OCI-LY3 (cell line): Measurements from ENCODE around the gene CNTN1.

Experiments
- EZH2phosphoT487 ChIP-seq: fragments of 200-600 bp; shearing (Covaris generic); IDR thresholded peaks from 2 replicates; pipeline ENCODE4 v1.6.1; 2018; ENCODE audit warnings: antibody characterized with exemption, mixed run types, low read depth
- TF ChIP-seq, protein P1 (sequence below): fragments of 200-600, 300-600 bp; sonication (generic); IDR thresholded peaks from 2 replicates; pipeline ENCODE4 v1.5.1; 2014; ENCODE audit warnings: antibody characterized with exemption, low read length, low read depth

DNA sequence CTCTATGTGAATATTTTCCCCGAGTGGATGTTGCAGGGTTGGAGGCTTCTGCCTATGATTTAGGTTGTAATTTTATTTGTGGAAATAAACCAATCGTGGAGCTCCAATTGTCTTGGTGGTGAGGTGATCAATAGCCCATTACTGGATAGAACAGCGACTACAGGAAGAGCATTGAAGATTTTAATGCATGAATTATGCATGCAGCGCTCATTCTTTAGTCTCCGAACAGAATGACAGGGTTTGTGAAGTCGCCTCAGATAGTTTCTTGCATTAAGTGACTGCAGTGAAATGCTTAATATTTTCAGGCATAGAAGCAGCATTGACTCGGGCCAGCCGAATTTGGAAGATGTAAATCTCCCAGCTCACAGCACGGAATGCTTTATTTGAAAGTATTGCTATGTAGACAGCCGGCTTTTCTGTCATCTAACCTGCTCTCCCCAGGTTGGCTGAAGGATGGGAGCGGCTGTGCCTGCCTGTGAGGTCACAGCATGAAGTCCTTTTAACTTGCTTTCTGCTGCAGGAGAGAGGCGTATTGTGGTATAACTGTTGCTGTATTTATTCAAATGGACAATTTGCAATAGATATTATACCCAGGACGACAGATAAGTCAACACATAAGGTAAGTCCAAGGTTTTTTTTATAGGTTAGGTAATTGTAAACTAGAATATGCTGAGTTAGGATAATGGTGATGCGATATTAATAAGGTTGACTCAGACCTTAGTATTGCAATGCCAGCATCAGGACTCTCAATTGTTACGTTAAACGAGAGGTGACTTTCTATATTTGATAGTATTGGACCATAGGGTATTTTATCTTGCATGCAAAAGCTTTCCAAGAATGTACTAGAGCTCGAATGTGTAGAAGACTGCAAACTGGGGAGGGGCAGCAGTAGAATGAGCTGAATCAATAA lies 135.7 kb downstream of the CNTN1 start:
- TF ChIP-seq, protein P1, sequence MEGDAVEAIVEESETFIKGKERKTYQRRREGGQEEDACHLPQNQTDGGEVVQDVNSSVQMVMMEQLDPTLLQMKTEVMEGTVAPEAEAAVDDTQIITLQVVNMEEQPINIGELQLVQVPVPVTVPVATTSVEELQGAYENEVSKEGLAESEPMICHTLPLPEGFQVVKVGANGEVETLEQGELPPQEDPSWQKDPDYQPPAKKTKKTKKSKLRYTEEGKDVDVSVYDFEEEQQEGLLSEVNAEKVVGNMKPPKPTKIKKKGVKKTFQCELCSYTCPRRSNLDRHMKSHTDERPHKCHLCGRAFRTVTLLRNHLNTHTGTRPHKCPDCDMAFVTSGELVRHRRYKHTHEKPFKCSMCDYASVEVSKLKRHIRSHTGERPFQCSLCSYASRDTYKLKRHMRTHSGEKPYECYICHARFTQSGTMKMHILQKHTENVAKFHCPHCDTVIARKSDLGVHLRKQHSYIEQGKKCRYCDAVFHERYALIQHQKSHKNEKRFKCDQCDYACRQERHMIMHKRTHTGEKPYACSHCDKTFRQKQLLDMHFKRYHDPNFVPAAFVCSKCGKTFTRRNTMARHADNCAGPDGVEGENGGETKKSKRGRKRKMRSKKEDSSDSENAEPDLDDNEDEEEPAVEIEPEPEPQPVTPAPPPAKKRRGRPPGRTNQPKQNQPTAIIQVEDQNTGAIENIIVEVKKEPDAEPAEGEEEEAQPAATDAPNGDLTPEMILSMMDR = no peak
- no peak for TF ChIP-seq EZH2phosphoT487
